CD1c-positive myeloid dendritic cell (primary cell): Measurements from ENCODE around the gene MSH3.
"Not testable (repeated sequence)": the region's sequence is repeated elsewhere in the genome, so short reads cannot be mapped to it uniquely, and the experiment has no call there.

Experiments used
- DNase-seq: peaks from one replicate; pipeline ENCODE4 v3.0.0-alpha.2; 2016; ENCODE audit errors: extremely low spot score

MSH3 gene

DNA sequence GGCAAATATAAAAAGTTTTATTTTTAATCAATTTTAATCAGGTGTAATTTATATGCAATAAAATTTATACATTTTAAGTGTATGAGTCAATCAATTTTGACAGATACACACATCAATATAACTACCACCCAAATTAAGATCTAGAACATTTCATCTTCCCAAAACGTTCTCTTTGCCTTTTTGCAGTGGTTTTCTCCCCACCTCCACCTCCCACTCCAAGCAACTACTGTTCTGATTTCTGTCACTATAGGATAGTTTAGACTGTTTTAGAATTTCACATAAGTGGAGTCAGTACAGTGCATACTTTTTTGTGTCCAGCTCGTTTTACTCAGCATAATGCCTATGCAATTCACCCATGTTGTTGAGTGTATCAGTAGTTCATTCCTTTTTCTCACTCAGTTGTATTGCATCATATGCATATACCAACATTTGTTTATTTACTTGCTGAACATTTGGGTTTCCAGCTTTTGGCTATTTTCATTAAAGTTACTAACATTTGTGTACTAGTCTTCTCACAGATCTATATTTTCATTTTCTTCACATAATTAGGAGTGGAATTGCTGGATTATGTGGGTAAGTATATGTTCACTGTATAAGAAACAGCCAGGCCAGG is 52.5 kb downstream of the MSH3 start:
- DNase-seq: no peak

GRCh38 chr5:80707645-80708044 is 53.2 kb downstream of the MSH3 start:
- no peak for DNase-seq

DNA sequence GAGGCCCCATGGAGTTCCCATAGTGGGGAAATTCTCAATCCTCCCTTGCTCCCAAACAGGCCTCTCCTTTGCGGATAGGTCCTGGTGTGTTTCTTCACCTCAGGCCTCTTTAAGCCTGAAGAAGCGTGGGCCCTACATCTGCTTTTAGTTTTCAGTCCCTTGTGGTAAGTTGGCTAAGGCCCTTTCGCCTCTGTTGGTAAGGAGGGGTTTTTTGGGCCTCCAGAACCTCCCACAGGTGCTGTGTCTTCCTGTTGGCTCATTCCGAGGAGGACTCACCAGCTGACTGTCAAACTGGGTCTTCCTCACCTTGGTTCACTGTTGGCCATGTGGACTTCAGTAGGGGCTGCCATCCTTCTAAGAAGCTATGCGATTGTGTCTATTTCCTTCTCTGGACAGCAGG is 56.8 kb downstream of the MSH3 start:
- no peak for DNase-seq

GRCh38 chr5:80711938-80712337 is 57.5 kb downstream of the MSH3 start:
- no peak for DNase-seq

DNA sequence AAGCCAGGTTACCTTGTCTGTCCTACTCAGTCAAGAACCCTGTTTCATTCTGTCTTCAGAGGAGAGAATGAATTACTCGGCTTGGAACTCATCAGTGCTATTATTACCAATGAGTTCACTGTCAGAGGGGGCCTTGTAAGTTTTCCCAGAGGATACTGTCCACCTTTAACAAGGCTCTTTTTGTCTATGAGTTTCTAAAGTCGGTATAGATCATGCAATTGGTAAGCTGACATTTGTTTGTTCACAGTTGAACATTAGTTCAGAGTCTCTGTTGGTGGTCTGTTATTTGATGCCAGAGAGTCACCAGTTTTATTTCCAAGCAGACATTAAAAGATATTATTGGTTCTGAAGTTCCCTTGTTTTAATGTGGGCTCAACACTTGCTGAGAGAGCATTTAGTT is 58.5 kb downstream of the MSH3 start:
- DNase-seq: no peak

- no peak for DNase-seq
Measured at GRCh38 chr5:80713631-80714030, 59.2 kb downstream of the MSH3 start.

GRCh38 chr5:80714570-80715298 is 60.3 kb downstream of the MSH3 start:
- DNase-seq: no peak

DNA sequence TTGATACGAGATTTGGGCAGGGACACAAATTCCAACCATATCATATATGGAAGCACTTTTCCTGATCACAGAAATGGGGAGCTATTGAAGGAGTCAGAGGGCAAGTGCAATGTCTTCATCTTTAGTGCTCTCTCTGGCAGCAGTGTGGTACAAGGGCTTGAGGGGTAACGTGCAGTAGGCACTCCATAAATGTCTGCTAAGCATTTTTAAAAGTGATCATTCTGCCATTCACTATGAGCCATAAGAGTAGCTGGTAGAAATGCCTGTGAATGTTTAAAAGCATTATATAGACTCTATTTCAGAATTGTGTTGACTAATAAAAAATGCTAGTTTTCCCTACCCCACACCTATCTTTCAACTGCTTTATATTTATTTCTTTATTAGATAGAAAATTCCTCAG is 61.4 kb downstream of the MSH3 start:
- no peak for DNase-seq

GRCh38 chr5:80720181-80720580 is 65.7 kb downstream of the MSH3 start:
- DNase-seq: no peak

DNA sequence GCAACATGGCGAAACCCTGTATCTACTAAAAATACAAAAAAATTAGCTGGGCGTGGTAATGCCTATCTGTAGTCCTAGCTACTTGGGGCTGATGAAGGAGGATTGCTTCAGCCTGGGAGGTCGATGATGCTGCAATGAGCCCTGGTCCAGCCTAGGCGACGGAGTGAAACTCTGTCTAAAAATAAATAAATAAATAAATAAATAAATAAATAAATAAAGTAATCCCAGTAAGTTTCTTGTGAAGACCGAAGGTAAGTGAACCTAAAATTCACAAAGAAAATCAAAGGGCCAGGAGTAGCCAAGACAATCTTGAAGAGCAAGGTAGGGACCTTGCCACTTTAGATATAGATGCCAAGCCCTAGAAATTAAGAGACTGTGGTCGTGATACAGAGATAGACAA is 68.5 kb downstream of the MSH3 start:
- DNase-seq: no peak

GRCh38 chr5:80725446-80725845 is 71.0 kb downstream of the MSH3 start:
- no peak for DNase-seq

DNA sequence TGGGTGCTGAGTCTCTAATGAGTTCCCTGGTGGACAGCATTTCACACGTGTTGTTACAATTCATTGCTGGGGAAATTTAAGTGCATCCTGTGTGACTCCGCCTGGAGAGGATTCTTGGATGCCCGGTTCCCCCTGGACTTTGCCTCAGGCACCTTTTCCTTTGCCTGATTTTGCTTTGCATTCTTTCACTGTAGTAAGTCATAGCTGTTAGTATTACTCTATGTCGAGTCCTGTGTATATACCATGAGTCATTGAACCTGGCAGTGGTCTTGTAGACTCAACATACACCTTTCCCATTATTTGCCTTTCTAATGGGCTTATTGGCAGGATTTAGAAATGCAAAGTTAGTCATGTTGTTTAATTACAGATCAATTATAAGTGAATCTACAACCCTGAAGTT is 82.3 kb downstream of the MSH3 start:
- DNase-seq: no peak

GRCh38 chr5:80738466-80738865 is 84.0 kb downstream of the MSH3 start:
- no peak for DNase-seq

GRCh38 chr5:80739057-80739456 is 84.6 kb downstream of the MSH3 start:
- DNase-seq: no peak

- no peak for DNase-seq
Measured at GRCh38 chr5:80739496-80739895, 85.0 kb downstream of the MSH3 start.

DNA sequence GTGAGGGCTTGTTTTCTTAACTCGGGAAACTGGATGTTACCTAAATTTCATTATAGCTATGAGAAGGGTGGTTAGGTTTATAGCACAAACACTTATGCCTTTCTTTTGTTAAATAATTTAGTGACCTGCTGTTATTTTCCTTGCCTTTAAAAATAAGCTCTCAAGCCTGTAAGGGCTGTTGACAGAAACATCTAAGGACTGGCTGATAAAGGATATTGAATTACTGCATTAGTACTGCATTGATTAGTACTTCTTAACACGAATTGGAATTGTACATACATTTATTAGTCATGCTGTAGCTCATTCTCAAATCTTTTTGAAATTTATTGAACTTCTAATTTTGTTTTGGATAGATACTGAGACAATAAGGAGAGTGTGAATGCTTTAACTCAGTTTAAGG is 85.4 kb downstream of the MSH3 start:
- no peak for DNase-seq

GRCh38 chr5:80740488-80740887 is 86.0 kb downstream of the MSH3 start:
- not testable (repeated sequence) for DNase-seq

DNA sequence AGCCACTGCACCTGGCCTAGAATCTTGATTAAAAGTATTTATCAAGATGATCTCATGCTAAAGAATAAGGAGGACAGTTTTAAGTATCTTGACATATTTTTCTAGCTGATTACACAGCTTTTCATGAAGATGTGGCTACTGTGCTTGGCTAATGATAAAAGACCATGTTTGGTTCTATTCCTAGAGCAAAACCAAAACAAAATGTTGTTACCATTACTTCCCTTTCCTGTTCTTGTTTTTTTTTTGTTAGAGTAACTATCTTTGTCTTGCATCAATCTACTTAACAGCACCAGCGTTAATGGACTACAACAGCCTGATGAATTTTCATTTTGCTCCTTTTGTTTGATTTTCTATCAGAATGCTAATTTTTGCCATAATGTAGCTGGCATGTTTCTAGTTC is 86.5 kb downstream of the MSH3 start:
- no peak for DNase-seq

DNA sequence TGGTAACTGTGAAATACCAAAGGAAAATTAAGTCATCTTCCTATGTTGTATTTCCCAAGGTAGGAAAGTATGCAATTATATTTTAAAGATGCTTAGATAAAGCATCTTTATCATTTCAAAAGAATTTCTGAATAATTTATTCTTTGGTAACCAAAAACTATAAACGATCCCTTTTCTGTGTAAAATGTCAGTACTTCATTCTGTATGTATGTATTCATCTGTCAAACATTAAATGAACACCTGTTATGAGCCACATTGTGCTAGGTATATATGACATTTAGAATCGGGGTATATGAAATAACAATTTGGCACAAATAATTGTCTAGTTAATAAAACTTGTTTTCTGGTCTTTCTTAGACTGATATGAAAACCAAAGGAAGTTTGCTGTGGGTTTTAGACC is 89.7 kb downstream of the MSH3 start:
- no peak for DNase-seq

DNA sequence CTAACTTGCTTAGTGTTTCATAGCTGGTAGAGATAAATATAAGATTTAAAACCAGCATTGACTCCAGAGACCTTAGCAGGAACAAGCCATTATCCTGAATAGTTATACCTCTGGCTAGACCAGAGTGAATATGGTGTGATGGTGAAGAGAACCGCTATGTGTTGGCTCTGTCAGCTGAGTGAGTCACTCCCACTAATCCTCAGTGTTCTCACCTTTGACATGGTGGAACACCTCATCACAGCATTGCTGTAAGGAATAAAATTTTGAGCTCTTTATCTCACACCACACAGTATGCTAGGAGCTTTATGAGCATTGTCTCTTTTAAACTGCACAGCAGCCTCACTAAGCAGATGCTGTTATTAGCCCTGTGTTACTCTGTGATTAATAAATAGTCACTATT is 91.0 kb downstream of the MSH3 start:
- DNase-seq: no peak

DNA sequence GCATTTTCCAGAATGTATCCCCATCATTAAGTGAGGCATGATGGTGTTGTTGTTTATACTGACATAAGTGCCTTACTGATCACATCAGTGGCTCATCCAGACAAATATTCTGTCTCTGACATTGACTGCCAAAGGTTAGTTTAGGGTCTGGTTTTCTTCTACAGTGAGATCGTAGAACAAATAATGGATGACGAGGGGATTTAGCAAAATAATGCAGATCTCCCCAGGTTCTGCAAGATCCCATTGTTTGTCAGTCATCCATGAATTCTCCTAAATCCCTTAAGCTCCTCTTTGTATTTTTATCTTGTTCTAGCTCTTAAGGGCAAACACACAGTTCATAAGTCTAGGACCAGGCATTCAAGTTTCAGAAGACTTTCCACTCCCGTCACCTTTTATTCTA is 93.5 kb downstream of the MSH3 start:
- no peak for DNase-seq

DNA sequence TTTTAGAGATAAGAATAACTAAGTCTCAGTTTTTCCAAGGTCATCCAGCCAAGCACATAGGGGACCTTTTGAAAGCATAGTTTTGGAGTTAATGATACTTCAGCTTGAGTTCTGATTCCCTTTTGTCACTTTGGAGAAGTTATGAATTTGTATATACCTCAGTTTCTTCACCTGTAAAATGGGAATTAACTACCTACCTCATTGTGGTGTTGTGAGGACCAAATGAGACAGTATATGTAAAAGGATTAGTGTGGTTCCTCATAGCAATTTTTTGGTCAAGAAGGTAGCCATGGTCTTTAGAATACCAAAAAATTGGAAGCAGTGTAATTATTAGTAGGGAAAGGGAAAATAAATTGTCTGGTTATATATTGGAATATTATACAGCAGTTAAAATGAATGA is 98.0 kb downstream of the MSH3 start:
- no peak for DNase-seq

- DNase-seq: no peak
Measured at GRCh38 chr5:80753712-80754111, 99.3 kb downstream of the MSH3 start.

GRCh38 chr5:80754900-80755299 is 100.4 kb downstream of the MSH3 start:
- DNase-seq: no peak
